HepG2 (cell line): Measurements from ENCODE around the gene MKS1. TPM values are rescaled to one million over a fixed set of nuclear protein-coding genes. Genes with fewer than 3 reads are reported as not detected.

ENCODE experiments used
- ATAC-seq: fragments of 200-7000 bp; cut with Tn5 transposase; 3 replicates; pipeline ENCODE4 v1.9.1; 2020; ENCODE audit warnings: mild to moderate bottlenecking, moderate library complexity
- BruUV-seq: library from RNA; stranded (reverse); fragments of 400-500 nt; replicated peaks from 2 replicates; lab custom pipeline; 2021; lab: Mats Ljungman, UMichigan
- CTCF ChIA-PET: fragments of 300-600 bp; formaldehyde crosslinking; extraction: SDS; loops from one replicate; lab custom pipeline; 2021; ENCODE audit warnings: low total read pairs, inconsistent platforms, low intra/inter-chr PET ratio; lab: Yijun Ruan, JAX
- POLR2A ChIA-PET: fragments of 350-600 bp; sonication (Branson Sonifier 250); formaldehyde crosslinking; loops from one replicate; lab custom pipeline; 2020; ENCODE audit warnings: antibody characterized with exemption, inconsistent platforms; lab: Yijun Ruan, JAX
- DNase-seq: peaks from one replicate; pipeline ENCODE4 v3.0.0-alpha.2; 2015; ENCODE audit warnings: low spot score
- FAIRE-seq: peaks from 3 replicates; lab custom pipeline; 2011; peaks lifted over from hg19 to GRCh38; lab: Jason Lieb, UNC
- H2AFZ ChIP-seq: one replicate; pipeline ENCODE4 v1.6.1; 2011; ENCODE audit warnings: low read length, inconsistent platforms
- H3K27ac ChIP-seq: fragments of 300-600 bp; 3 replicates; pipeline ENCODE4 v1.8.0; 2011; ENCODE audit warnings: mixed run types, mild to moderate bottlenecking, mixed read lengths, low read length, inconsistent platforms; ENCODE audit not compliant: insufficient read depth; ENCODE audit errors: extremely low read length
- H3K27me3 ChIP-seq, 2 experiments: fragments of 200-600 bp in 1 of 2; 2 replicates in 1 of 2; 3 replicates in 1 of 2; pipeline versions ENCODE4 v1.6.0 to v1.8.0; 2011; ENCODE audit warnings: low read length in 2 of 2, mild to moderate bottlenecking in 2 of 2, moderate library complexity in 2 of 2, inconsistent platforms in 1 of 2; ENCODE audit not compliant: insufficient read depth in 2 of 2, control insufficient read depth in 1 of 2
- H3K36me3 ChIP-seq, 2 experiments: fragments of 200-600 bp in 1 of 2; replicated peaks in 1 of 2; 2 replicates in 1 of 2; 3 replicates in 1 of 2; pipeline versions ENCODE4 v1.5.1 to v1.8.0; 2011; ENCODE audit warnings: low read length in 2 of 2, inconsistent platforms in 1 of 2; ENCODE audit not compliant: insufficient read depth in 2 of 2, control insufficient read depth in 1 of 2
- H3K4me1 ChIP-seq: 2 replicates; pipeline ENCODE4 v1.5.1; 2012; ENCODE audit warnings: low read length, inconsistent platforms; ENCODE audit not compliant: insufficient read depth
- H3K4me2 ChIP-seq: 2 replicates; pipeline ENCODE4 v1.6.0; 2011; ENCODE audit warnings: low read depth, low read length, inconsistent platforms
- H3K4me3 ChIP-seq, 3 experiments: fragments of 200-600 bp in 1 of 3; sonication (generic), shearing (Covaris generic) in 1 of 3; replicated peaks in 1 of 3; 2 replicates each; pipeline ENCODE4 v1.5.1; 2011 to 2016; ENCODE audit warnings: low read length in 3 of 3, inconsistent platforms in 2 of 3, low read depth in 2 of 3, mild to moderate bottlenecking in 2 of 3, control low read depth in 1 of 3, mixed read lengths in 1 of 3; ENCODE audit not compliant: insufficient read depth in 1 of 3
- H3K79me2 ChIP-seq: one replicate; pipeline ENCODE4 v1.6.1; 2011; ENCODE audit warnings: low read length, inconsistent platforms; ENCODE audit not compliant: insufficient read depth
- H3K9ac ChIP-seq: 2 replicates; pipeline ENCODE4 v1.6.0; 2011; ENCODE audit warnings: mild to moderate bottlenecking, low read depth, low read length, inconsistent platforms; ENCODE audit not compliant: insufficient read depth
- H3K9me3 ChIP-seq: 2 replicates; pipeline ENCODE4 v1.5.1; 2012; ENCODE audit warnings: mild to moderate bottlenecking, low read length
- H4K20me1 ChIP-seq: 2 replicates; pipeline ENCODE4 v1.6.0; 2011; ENCODE audit warnings: inconsistent platforms, mild to moderate bottlenecking, low read length, moderate library complexity; ENCODE audit not compliant: insufficient read depth
- FOXK1 ChIP-seq: sonication (generic); formaldehyde crosslinking; IDR thresholded peaks from 2 replicates; pipeline ENCODE4 v1.4.0; 2020; ENCODE audit warnings: low read depth, missing genetic modification reagents, borderline replicate concordance
- IRF2 ChIP-seq: IDR thresholded peaks from 2 replicates; pipeline ENCODE4 v1.6.1; 2018; ENCODE audit warnings: missing genetic modification reagents, missing compliant biosample characterization
- NR2F2 ChIP-seq: IDR thresholded peaks from 2 replicates; pipeline ENCODE4 v1.6.1; 2012; ENCODE audit warnings: low read depth, inconsistent platforms, borderline replicate concordance
- RXRB ChIP-seq: IDR thresholded peaks from 2 replicates; pipeline ENCODE4 v1.6.1; 2016; ENCODE audit warnings: borderline replicate concordance, missing genetic modification reagents, missing compliant biosample characterization
- SIX1 ChIP-seq: sonication (generic); formaldehyde crosslinking; IDR thresholded peaks from 2 replicates; pipeline ENCODE4 v1.4.0; 2020; ENCODE audit warnings: missing genetic modification reagents, borderline replicate concordance
- SMARCE1 ChIP-seq: fragments of 450-650 bp; IDR thresholded peaks from 2 replicates; pipeline ENCODE4 v1.6.1; 2017; ENCODE audit warnings: borderline replicate concordance
- SNAPC5 ChIP-seq: sonication (generic); formaldehyde crosslinking; IDR thresholded peaks from 2 replicates; pipeline ENCODE4 v1.8.1; 2023; ENCODE audit warnings: mild to moderate bottlenecking, missing genetic modification reagents, borderline replicate concordance
- TCF7L2 ChIP-seq: IDR thresholded peaks from 2 replicates; pipeline ENCODE4 v1.6.1; 2011; ENCODE audit warnings: mild to moderate bottlenecking, low read depth, low read length, moderate library complexity
- ZBTB3 ChIP-seq: sonication (generic); formaldehyde crosslinking; IDR thresholded peaks from 2 replicates; pipeline ENCODE4 v1.4.0; 2020; ENCODE audit warnings: low read depth, mild to moderate bottlenecking, moderate library complexity, missing genetic modification reagents, borderline replicate concordance
- ZNF232 ChIP-seq: sonication (generic); formaldehyde crosslinking; IDR thresholded peaks from 2 replicates; pipeline ENCODE4 v1.4.0; 2020; ENCODE audit warnings: missing genetic modification reagents, borderline replicate concordance
- ZNF572 ChIP-seq: sonication (generic); formaldehyde crosslinking; IDR thresholded peaks from 2 replicates; pipeline ENCODE4 v1.5.1; 2020; ENCODE audit warnings: mild to moderate bottlenecking, missing genetic modification reagents
- ZNF678 ChIP-seq: sonication (generic); formaldehyde crosslinking; IDR thresholded peaks from 2 replicates; pipeline ENCODE4 v1.4.0; 2020; ENCODE audit warnings: mild to moderate bottlenecking, missing genetic modification reagents
- ZNF761 ChIP-seq: sonication (generic); formaldehyde crosslinking; conservative IDR thresholded peaks from 2 replicates; pipeline ENCODE4 v1.4.0; 2020; ENCODE audit warnings: mild to moderate bottlenecking, missing genetic modification reagents
- ZNF768 ChIP-seq: sonication (generic); formaldehyde crosslinking; IDR thresholded peaks from 2 replicates; pipeline ENCODE4 v1.4.0; 2020; ENCODE audit warnings: missing genetic modification reagents
- WGBS: methylation state at CpG from one replicate; pipeline ENCODE4 v1.1.6; 2017; ENCODE audit warnings: low lambda C conversion rate; 5-methylcytosine and 5-hydroxymethylcytosine counted together
- in situ Hi-C: cut with HindIII; loops from 2 replicates; pipeline ENCODE4 v1.10.0; 2017; ENCODE audit warnings: low pct_unique_long_range_greater_than_20kb; ENCODE audit not compliant: extremely low pct_ligation_motif_present
- intact Hi-C: fragments of 100-400 bp; cut with micrococcal nuclease; formaldehyde crosslinking; loops from one replicate; pipeline ENCODE4 v1.10.0; 2022; ENCODE audit not compliant: unreplicated experiment
- polyA plus RNA-seq, 8 experiments: library from polyadenylated mRNA; depleted of rRNA in 3 of 8; stranded (reverse) in 7 of 8; unstranded in 1 of 8; fragments of >200 nt; fragmentation: Illumina TruSeq in 4 of 8; extraction: Trizol in 4 of 8; gene quantifications; 2 replicates each; pipeline versions ENCODE4 v1.2.1 to v1.2.3, GENCODE V29; 2011 to 2016; ENCODE audit warnings: low read depth in 4 of 8, missing spikeins in 1 of 8, mixed read lengths in 1 of 8; ENCODE audit not compliant: insufficient read depth in 1 of 8
- total RNA-seq, 5 experiments: library from RNA; depleted of rRNA; stranded (reverse); fragments of >200 nt; fragmentation: Illumina TruSeq; extraction: Trizol; gene quantifications; 2 replicates each; pipeline ENCODE4 v1.2.3, GENCODE V29; 2016; ENCODE audit warnings: low read depth in 1 of 5
- TF ChIP-seq, protein P1 (sequence below), 2 experiments: sonication (generic) in 1 of 2; formaldehyde crosslinking in 1 of 2; IDR thresholded peaks; 2 replicates each; pipeline versions ENCODE4 v1.5.1 to v1.6.1; 2011 to 2020; ENCODE audit warnings: borderline replicate concordance in 1 of 2, low read depth in 1 of 2, low read length in 1 of 2, mild to moderate bottlenecking in 1 of 2, missing genetic modification reagents in 1 of 2, moderate library complexity in 1 of 2
- TF ChIP-seq, protein P2 (sequence below): sonication (generic); formaldehyde crosslinking; IDR thresholded peaks from 2 replicates; pipeline ENCODE4 v1.4.0; 2020; ENCODE audit warnings: mild to moderate bottlenecking, missing genetic modification reagents
- TF ChIP-seq, protein P3 (sequence below): sonication (generic); formaldehyde crosslinking; conservative IDR thresholded peaks from 2 replicates; pipeline ENCODE4 v1.8.1; 2023; ENCODE audit warnings: missing genetic modification reagents

Gene MKS1
- total and polyA plus RNA-seq, 2 of the 13 experiments (the other 11 are each of a cell fraction or from before 2014, with no cell fraction given): 16.1 to 26.3 TPM

GRCh38 chr17:58235821-58236220 is 16.8 kb upstream of the MKS1 start:
- in situ Hi-C loops (no loop called here), intact Hi-C loops (no loop called here)
- ATAC-seq: no peak
- Histone ChIP-seq H3K9me3 (no peaks in the 10 kb centered on the region), H3K79me2 (no peaks in the 10 kb centered on the region), H3K36me3 (no peaks in the 10 kb centered on the region), H3K27me3 (peaks cover 1 to 58% of the 10 kb centered on the region in 2 experiments), H4K20me1 (no peaks in the 10 kb centered on the region), H3K4me2 (no peak overlapping the region), H3K4me1 (no peaks in the 10 kb centered on the region), H3K27ac (no peak overlapping the region), H3K9ac (no peak overlapping the region), H2AFZ (no peak overlapping the region), H3K4me3 (no peak overlapping the region)
- FAIRE-seq: no peak
- CTCF ChIA-PET: no interaction called here
- 0% methylated on average over 1 of the region's 1 CpG for WGBS
- no peak for DNase-seq
- TF ChIP-seq, protein P1, sequence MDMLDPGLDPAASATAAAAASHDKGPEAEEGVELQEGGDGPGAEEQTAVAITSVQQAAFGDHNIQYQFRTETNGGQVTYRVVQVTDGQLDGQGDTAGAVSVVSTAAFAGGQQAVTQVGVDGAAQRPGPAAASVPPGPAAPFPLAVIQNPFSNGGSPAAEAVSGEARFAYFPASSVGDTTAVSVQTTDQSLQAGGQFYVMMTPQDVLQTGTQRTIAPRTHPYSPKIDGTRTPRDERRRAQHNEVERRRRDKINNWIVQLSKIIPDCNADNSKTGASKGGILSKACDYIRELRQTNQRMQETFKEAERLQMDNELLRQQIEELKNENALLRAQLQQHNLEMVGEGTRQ (IDR thresholded peaks at IDR 0.05; ENCODE audit: low read depth, low read length): no peak
- TF ChIP-seq, protein P1 (CRISPR knock-in tag; IDR thresholded peaks at IDR 0.05; ENCODE audit: borderline replicate concordance): no peak
- TF ChIP-seq ZNF232: no peak
- no peak for TF ChIP-seq SNAPC5
- no peak for TF ChIP-seq ZNF768
- TF ChIP-seq ZNF572 (CRISPR knock-in tag): no peak
- TF ChIP-seq, protein P2, sequence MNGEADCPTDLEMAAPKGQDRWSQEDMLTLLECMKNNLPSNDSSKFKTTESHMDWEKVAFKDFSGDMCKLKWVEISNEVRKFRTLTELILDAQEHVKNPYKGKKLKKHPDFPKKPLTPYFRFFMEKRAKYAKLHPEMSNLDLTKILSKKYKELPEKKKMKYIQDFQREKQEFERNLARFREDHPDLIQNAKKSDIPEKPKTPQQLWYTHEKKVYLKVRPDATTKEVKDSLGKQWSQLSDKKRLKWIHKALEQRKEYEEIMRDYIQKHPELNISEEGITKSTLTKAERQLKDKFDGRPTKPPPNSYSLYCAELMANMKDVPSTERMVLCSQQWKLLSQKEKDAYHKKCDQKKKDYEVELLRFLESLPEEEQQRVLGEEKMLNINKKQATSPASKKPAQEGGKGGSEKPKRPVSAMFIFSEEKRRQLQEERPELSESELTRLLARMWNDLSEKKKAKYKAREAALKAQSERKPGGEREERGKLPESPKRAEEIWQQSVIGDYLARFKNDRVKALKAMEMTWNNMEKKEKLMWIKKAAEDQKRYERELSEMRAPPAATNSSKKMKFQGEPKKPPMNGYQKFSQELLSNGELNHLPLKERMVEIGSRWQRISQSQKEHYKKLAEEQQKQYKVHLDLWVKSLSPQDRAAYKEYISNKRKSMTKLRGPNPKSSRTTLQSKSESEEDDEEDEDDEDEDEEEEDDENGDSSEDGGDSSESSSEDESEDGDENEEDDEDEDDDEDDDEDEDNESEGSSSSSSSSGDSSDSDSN (CRISPR knock-in tag): no peak
- TF ChIP-seq SIX1 (CRISPR knock-in tag): no peak
- TF ChIP-seq IRF2 (CRISPR knock-in tag): no peak
- no peak for TF ChIP-seq TCF7L2
- TF ChIP-seq FOXK1 (CRISPR knock-in tag): no peak
- TF ChIP-seq ZNF678 (CRISPR knock-in tag): no peak
- TF ChIP-seq RXRB (CRISPR knock-in tag): no peak
- no peak for TF ChIP-seq SMARCE1
- TF ChIP-seq ZBTB3 (CRISPR knock-in tag): no peak
- TF ChIP-seq ZNF761: no peak
- no peak for TF ChIP-seq NR2F2
- TF ChIP-seq, protein P3, sequence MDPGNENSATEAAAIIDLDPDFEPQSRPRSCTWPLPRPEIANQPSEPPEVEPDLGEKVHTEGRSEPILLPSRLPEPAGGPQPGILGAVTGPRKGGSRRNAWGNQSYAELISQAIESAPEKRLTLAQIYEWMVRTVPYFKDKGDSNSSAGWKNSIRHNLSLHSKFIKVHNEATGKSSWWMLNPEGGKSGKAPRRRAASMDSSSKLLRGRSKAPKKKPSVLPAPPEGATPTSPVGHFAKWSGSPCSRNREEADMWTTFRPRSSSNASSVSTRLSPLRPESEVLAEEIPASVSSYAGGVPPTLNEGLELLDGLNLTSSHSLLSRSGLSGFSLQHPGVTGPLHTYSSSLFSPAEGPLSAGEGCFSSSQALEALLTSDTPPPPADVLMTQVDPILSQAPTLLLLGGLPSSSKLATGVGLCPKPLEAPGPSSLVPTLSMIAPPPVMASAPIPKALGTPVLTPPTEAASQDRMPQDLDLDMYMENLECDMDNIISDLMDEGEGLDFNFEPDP (CRISPR knock-in tag): no peak
- no TSS peak for BruUV-seq
- POLR2A ChIA-PET: no interaction called here
